HG02981 (cell line): ENCODE results near the gene DBNDD2.
A peak's percentile ranks its signal among the peaks of the same experiment; 100 is the strongest.

ENCODE experiments used
- ATAC-seq: cut with Tn5 transposase; IDR thresholded peaks from one replicate; pipeline ENCODE4 v1.9.1; 2021; ENCODE audit warnings: mild to moderate bottlenecking, moderate library complexity; ENCODE audit not compliant: unreplicated experiment

The DBNDD2 gene

GRCh38 chr20:45413479-45413878 is 5.4 kb downstream of the DBNDD2 start:
- no peak for ATAC-seq

GRCh38 chr20:45415822-45416637 is 7.9 kb downstream of the DBNDD2 start, which contains the start of gene PIGT:
TSS of gene PIGT (plus strand) at chr20:45416141. CDS start at chr20:45416157, 16 bp downstream.
- ATAC-seq, result peak; percentile 55

- ATAC-seq, result no peak
Observed at GRCh38 chr20:45416917-45417316, 8.8 kb downstream of the DBNDD2 start.

GRCh38 chr20:45419188-45420091 is 11.4 kb downstream of the DBNDD2 start:
- peak; percentile 75 for ATAC-seq

GRCh38 chr20:45420125-45420524 is 12.0 kb downstream of the DBNDD2 start:
- no peak for ATAC-seq

GRCh38 chr20:45423700-45424099 is 15.6 kb downstream of the DBNDD2 start:
- ATAC-seq, result no peak

- no peak for ATAC-seq
Observed at GRCh38 chr20:45425561-45425960, 17.5 kb downstream of the DBNDD2 start.

- no peak for ATAC-seq
Observed at GRCh38 chr20:45426320-45427016, 18.4 kb downstream of the DBNDD2 start.

- no peak for ATAC-seq
Observed at GRCh38 chr20:45427236-45428149, 19.4 kb downstream of the DBNDD2 start.

GRCh38 chr20:45429618-45430017 is 21.5 kb downstream of the DBNDD2 start:
- ATAC-seq, result no peak

GRCh38 chr20:45432294-45432693 is 24.2 kb downstream of the DBNDD2 start:
- ATAC-seq, result peak; percentile 66

GRCh38 chr20:45433316-45433715 is 25.2 kb downstream of the DBNDD2 start:
- ATAC-seq, result no peak

- ATAC-seq, result no peak
Observed at GRCh38 chr20:45433976-45434375, 25.9 kb downstream of the DBNDD2 start.

GRCh38 chr20:45436732-45437485 is 28.8 kb downstream of the DBNDD2 start:
- peak; percentile 76 for ATAC-seq

- ATAC-seq, result no peak
Observed at GRCh38 chr20:45440424-45440823, 32.3 kb downstream of the DBNDD2 start.

- no peak for ATAC-seq
Observed at GRCh38 chr20:45440891-45441685, 33.0 kb downstream of the DBNDD2 start.

GRCh38 chr20:45441746-45442145 is 33.7 kb downstream of the DBNDD2 start:
- no peak for ATAC-seq

GRCh38 chr20:45444050-45444449 is 36.0 kb downstream of the DBNDD2 start:
- ATAC-seq, result no peak
